Measurements from ENCODE around the gene KCNJ10.

Gene KCNJ10

DNA sequence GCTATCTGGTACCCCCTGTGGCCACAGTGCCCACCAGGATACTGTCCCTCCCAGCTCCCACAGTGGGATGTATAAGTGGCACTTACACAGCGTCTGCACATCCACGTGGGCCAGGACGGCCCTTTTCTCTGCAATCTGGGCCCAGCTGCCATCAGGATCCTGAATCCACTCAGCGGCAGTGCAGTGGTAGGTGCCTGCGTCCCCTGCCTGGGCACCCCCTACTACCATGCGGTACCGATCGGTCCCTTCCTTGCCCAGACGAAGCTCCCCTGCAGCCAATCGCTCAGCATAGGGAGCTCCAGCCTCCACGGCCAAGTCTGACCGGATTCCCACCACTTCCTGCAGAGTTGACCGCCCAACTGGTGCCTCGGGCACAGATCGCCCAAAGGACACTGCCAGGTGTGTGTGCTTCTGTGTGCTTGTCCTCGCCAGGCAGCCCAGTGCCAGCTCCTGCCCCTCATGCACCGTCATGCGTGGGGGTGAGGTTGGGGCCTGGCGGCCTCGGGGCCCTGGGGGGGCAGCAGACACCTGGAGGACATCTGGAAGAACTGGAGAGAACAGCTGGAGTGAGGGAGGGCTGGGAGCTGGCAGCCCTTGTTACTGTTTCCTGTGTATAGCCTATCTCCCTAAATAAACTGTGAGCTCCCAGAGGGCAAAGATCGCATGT lies 23.8 kb upstream of the KCNJ10 start:
- in situ Hi-C loops (cut with HindIII; ENCODE audit: low pct_ligation_motif_present, low sequenced_read_pairs) = no loop called here
- no peaks in the 10 kb centered on the region for H3K27me3 ChIP-seq (replicated peaks)
- H3K36me3 ChIP-seq (replicated peaks) = no peaks in the 10 kb centered on the region
- no peak overlapping the region for H3K27ac ChIP-seq
- TF ChIP-seq, protein P1, sequence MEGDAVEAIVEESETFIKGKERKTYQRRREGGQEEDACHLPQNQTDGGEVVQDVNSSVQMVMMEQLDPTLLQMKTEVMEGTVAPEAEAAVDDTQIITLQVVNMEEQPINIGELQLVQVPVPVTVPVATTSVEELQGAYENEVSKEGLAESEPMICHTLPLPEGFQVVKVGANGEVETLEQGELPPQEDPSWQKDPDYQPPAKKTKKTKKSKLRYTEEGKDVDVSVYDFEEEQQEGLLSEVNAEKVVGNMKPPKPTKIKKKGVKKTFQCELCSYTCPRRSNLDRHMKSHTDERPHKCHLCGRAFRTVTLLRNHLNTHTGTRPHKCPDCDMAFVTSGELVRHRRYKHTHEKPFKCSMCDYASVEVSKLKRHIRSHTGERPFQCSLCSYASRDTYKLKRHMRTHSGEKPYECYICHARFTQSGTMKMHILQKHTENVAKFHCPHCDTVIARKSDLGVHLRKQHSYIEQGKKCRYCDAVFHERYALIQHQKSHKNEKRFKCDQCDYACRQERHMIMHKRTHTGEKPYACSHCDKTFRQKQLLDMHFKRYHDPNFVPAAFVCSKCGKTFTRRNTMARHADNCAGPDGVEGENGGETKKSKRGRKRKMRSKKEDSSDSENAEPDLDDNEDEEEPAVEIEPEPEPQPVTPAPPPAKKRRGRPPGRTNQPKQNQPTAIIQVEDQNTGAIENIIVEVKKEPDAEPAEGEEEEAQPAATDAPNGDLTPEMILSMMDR (IDR thresholded peaks at IDR 0.05; ENCODE audit: low read depth, low read length, missing control alignments) = no peak
- DNase-seq = no peak
- H3K4me3 ChIP-seq (ENCODE audit: low read depth, low read length) = no peak overlapping the region

DNA sequence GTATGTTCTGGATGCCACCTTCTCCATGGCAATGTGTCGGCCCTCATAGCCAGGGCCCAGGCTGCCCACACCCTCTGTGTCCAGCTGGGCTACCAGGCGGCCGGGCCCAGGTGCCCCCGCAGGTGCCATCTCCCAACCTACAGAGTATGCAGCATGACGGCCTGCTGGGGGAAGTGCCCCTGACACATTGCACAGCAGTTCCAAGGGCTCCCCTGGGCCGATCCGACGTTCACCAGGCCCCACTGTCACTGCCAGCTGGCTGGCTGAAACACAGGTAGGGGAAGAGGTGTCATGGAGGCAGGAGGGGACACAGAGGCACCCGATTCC lies 23.1 kb upstream of the KCNJ10 start:
- Histone ChIP-seq H3K27me3 (replicated peaks) (no peaks in the 10 kb centered on the region), H3K4me3 (ENCODE audit: low read depth, low read length) (no peak overlapping the region), H3K27ac (no peak overlapping the region), H3K36me3 (replicated peaks) (no peaks in the 10 kb centered on the region)
- TF ChIP-seq, protein P1 (IDR thresholded peaks at IDR 0.05; ENCODE audit: low read depth, low read length, missing control alignments) = no peak
- no peak for DNase-seq
- in situ Hi-C loops (cut with HindIII; ENCODE audit: low pct_ligation_motif_present, low sequenced_read_pairs) = no loop called here

DNA sequence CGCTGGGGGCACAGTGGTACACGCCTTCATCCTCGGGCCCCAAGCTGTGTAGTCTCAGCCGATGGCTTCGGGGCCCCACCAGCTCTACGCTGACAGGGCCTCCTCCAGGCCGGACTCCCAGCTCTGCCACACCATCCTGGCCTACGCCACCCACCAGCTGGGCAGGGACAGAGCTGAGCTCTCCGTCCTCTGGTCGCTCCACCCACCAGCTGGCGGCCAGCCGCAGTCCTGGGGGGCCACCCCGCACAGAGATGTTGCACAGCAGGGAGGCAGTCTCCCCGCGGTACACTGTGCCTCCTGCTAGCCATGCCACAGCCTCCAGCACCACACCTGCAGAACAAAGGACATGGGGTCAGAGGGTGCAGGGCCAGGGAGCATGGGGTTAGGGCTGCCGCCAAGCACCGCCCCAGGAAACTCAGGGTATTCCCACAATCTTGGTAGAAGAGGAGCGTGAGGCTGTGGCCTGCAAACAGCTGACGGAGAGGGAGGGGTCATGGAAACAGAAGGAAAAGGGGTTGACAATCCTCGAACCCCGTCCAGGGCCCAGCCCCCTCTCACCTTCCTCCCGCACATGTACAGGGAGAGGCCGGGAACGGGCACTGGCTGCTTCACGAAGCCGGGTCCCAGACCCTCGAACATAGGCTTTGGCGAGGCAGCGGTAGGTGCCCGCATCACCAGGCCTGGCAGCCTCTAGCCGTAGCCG lies 22.6 kb upstream of the KCNJ10 start:
- H3K27me3 ChIP-seq (replicated peaks) = no peaks in the 10 kb centered on the region
- no peaks in the 10 kb centered on the region for H3K36me3 ChIP-seq (replicated peaks)
- no peak overlapping the region for H3K27ac ChIP-seq
- TF ChIP-seq, protein P1 (IDR thresholded peaks at IDR 0.05; ENCODE audit: low read depth, low read length, missing control alignments) = no peak
- H3K4me3 ChIP-seq (ENCODE audit: low read depth, low read length) = no peak overlapping the region
- no peak for DNase-seq
- in situ Hi-C loops (cut with HindIII; ENCODE audit: low pct_ligation_motif_present, low sequenced_read_pairs) = no loop called here

DNA sequence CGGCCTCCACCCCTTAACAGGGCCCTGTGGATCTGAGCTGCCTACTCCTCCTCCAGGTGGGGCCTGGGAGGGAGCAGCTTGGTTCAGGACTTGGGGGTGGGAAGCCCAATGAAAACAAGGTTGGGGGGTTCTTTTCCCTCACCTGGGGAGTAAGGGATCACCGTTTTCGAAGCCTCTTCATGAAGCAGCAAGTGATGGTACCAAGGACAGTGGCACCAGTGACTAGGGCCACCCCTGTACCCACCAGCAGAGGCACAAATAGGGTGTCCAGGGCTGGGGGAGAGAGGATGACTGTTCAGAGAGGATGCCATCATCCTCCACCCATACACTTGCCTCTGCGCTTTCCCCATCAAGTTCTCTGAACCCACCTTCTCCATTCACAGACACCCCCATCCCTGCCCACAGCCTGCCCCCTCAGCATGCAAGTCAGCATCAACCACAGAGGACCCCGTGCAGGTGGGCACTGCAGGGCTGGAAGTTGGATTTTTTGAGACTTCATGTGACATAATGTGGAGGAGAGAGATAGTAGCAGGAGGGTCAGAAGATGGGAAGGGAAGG lies 21.8 kb upstream of the KCNJ10 start:
- TF ChIP-seq, protein P1 (IDR thresholded peaks at IDR 0.05; ENCODE audit: low read depth, low read length, missing control alignments) = no peak
- H3K36me3 ChIP-seq (replicated peaks) = no peaks in the 10 kb centered on the region
- in situ Hi-C loops (cut with HindIII; ENCODE audit: low pct_ligation_motif_present, low sequenced_read_pairs) = no loop called here
- no peak overlapping the region for H3K27ac ChIP-seq
- H3K4me3 ChIP-seq (ENCODE audit: low read depth, low read length) = no peak overlapping the region
- DNase-seq = no peak
- H3K27me3 ChIP-seq (replicated peaks) = no peaks in the 10 kb centered on the region

DNA sequence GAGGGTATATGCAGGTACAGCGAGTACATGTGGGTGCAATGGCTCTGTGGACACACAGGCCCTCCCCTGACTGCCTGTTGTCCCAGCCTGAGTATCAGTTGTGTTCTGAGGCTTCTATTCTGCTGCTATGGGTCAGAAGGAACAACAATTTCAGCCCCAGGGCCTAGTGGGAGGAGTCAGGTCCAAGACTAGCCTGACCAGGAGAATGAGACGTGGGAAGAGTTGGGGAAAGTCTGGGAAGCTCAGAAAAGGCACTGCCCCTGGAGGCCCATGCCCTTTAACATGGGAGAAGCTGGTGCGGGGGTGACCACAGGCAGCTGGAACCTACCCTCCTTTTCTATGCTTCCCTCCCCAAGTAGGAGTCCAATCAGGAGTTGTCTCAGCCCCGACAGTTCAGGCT lies 20.8 kb upstream of the KCNJ10 start:
- H3K27me3 ChIP-seq (replicated peaks) = no peaks in the 10 kb centered on the region
- DNase-seq = no peak
- H3K36me3 ChIP-seq (replicated peaks) = no peaks in the 10 kb centered on the region
- TF ChIP-seq, protein P1 (IDR thresholded peaks at IDR 0.05; ENCODE audit: low read depth, low read length, missing control alignments) = no peak
- H3K4me3 ChIP-seq (ENCODE audit: low read depth, low read length) = no peak overlapping the region
- in situ Hi-C loops (cut with HindIII; ENCODE audit: low pct_ligation_motif_present, low sequenced_read_pairs) = no loop called here
- H3K27ac ChIP-seq = no peak overlapping the region
